GM12865 (cell line): ENCODE results near the gene ECHDC3.

Experiments
- DNase-seq: peaks from one replicate; pipeline ENCODE4 v3.0.0; 2010; ENCODE audit warnings: low read depth
- H3K4me3 ChIP-seq: 2 replicates; pipeline ENCODE4 v1.5.1; 2011; ENCODE audit warnings: mild to moderate bottlenecking, low read depth, low read length, control low read depth
- CTCF ChIP-seq: IDR thresholded peaks from 2 replicates; pipeline ENCODE4 v1.5.1; 2011; ENCODE audit warnings: low read length, control low read depth, low read depth, inconsistent platforms; ENCODE audit not compliant: insufficient read depth; ENCODE audit errors: missing control alignments

ECHDC3 gene

DNA sequence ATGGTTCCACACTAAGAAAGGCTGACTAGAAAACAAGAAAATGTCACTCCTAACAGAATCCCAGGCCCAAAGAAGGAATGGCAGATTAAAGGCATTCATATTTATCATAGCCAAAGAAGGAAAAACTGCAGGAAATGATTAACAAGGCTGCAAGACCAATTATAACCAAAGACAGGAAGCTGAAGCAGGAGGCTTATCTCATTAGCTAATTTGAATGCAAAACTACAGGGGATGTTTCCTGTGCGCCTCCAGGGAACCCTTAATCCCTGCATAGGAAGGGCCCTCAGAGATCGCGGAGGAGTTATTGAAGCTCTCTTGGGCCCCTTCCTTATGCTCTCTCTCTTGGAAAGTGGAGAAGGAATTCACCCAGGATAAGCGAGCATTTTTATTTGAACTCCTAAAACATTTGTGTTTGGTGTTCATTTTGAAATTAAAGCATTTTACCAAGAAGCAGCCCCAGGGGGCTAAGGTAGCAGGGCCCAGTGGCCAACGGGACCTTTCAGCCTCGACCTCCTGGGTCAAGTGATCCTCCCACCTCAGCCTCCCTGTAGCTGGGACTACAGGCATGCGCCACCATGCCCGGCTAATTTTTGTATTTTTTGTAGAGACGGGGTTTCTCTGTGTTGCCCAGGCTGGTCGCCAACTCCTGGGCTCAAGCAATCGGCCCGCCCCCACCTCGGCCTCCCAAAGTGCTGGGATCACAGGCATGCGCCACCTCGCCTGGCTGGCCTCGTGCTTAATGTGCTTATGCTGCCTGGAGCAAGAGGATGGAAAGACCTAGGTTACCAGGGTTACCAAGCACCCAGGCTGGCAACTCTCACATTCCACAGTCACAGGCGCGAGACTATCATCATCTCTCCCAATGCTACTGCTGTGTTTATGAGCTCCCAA is 56.9 kb downstream of the ECHDC3 start:
- no peak overlapping the region for H3K4me3 ChIP-seq
- no peak for TF ChIP-seq CTCF
- DNase-seq: no peak

GRCh38 chr10:11799736-11800080 is 57.5 kb downstream of the ECHDC3 start:
- no peak for TF ChIP-seq CTCF
- H3K4me3 ChIP-seq: no peak overlapping the region
- DNase-seq: no peak

GRCh38 chr10:11804336-11804735 is 62.2 kb downstream of the ECHDC3 start:
- no peak for DNase-seq
- TF ChIP-seq CTCF: no peak

DNA sequence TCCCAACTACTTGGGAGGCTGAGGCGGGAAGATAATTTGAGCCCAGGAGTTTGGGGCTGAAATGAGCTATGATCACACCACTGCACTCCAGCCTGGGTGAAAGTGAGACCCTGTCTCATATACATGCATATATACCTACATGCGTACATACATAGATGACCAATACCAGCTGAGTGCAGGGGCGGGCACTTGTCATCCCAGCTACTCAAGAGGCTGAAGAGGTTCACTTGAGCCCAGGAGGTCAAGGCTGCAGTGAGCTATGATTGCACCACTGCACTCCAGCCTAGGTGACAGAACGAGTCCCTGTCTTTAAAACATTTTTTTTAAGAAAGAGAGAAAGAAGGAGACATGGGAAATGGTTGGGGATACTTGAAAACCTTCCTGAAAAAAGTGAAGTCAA is 63.6 kb downstream of the ECHDC3 start:
- TF ChIP-seq CTCF: no peak
- no peak for DNase-seq
- H3K4me3 ChIP-seq: no peak overlapping the region

More at GRCh38 chr10:11804336-11804735, 62.2 kb downstream of the ECHDC3 start:
- H3K4me3 ChIP-seq: no peak overlapping the region

DNA sequence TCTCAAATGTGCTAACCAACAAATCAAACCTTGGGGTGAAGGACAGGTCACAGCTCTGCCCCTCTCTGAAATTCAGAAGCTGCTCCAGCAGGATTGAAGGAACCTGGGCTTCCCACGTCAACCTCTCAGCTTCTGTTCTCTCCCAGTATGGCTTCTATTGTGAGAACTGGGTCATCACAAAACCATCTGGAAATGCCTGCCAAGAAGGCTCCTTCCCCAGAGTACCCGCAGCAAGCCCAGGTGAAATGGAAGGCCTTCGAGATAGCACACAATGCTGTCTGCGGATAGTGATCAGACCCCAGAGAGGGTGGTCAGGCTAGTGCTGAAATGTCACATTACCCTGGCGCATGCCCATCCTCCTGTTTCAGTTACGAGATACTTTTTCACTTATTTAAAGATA is 64.5 kb downstream of the ECHDC3 start:
- no peak for TF ChIP-seq CTCF
- no peak overlapping the region for H3K4me3 ChIP-seq

GRCh38 chr10:11808808-11809207 is 66.6 kb downstream of the ECHDC3 start:
- no peak for DNase-seq
- no peak overlapping the region for H3K4me3 ChIP-seq
- TF ChIP-seq CTCF: no peak

More for the DNA sequence above, 64.5 kb downstream of the ECHDC3 start:
- DNase-seq: no peak
